GM19099 (cell line): Measurements from ENCODE around the gene ASAP2.

ENCODE experiments used
- POLR2A ChIP-seq: IDR thresholded peaks from 3 replicates; pipeline ENCODE4 v1.6.1; 2011; ENCODE audit warnings: low read depth; ENCODE audit not compliant: insufficient read length; ENCODE audit errors: extremely low read depth

ASAP2 gene

DNA sequence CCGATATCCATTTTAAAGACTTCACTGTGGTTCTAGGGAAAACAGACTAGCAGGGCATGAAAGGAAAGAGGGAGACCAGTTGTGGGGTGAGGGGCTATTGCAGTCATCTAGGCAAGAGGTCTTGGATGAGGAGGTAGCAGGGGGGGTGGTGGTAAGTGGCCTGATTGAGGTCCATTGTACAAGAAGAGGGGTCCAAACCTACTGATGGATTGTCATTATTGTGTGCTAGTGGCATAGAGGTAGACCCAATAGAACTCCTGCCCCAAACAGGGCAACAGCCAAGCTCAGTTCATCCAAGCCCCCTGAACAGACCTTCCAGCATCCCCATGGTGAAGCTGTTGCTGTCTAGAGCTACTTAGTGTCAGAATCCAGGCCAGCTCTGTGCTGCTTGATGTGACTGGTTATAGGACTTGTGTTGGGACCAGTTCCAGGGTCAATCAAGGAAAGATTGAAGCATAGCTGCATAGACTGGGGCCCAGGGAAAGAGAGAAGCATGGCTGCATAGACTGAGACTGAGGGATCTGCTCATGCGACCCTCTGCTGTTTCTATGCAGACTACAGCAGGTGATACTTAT, 7.0 kb downstream of the ASAP2 start:
- TF ChIP-seq POLR2A: no peak

DNA sequence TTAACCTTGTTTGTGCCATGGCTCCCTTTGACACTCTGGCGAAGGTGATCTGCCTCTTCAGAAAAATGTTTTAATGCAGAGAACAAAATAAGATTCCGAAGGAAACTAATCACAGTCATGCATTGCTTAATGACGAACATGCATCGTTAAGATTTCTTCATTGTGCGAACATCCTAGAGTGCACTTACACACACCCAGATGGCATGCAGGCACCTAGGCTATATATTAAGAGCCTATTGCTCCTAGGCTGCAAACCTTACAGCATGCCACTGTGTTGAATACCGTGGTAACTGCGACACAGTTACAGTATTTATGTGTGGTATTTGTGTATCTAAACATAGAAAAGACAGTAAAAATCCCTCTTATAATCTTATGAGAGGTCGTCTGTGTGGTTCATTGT, 8.3 kb downstream of the ASAP2 start:
- TF ChIP-seq POLR2A: no peak

DNA sequence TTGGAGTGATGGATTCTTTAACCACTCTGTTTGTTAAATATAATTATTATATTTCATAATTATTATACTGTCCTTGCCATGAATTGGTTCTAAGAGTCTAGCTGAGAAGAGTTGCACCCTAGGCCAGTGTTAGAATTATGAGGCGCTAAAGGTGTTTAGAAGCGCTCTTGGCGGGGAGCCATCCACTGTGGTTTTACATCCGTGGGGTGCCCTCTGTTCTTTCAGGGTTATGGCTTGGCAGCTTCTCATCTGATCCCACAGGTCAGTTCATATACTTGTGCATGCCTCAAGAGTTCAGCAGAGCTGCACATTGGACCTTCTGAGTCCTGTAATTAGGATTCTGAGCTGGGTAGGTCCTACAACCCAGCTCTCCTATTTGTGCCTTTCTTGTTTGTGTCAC, 9.1 kb downstream of the ASAP2 start:
- no peak for TF ChIP-seq POLR2A

DNA sequence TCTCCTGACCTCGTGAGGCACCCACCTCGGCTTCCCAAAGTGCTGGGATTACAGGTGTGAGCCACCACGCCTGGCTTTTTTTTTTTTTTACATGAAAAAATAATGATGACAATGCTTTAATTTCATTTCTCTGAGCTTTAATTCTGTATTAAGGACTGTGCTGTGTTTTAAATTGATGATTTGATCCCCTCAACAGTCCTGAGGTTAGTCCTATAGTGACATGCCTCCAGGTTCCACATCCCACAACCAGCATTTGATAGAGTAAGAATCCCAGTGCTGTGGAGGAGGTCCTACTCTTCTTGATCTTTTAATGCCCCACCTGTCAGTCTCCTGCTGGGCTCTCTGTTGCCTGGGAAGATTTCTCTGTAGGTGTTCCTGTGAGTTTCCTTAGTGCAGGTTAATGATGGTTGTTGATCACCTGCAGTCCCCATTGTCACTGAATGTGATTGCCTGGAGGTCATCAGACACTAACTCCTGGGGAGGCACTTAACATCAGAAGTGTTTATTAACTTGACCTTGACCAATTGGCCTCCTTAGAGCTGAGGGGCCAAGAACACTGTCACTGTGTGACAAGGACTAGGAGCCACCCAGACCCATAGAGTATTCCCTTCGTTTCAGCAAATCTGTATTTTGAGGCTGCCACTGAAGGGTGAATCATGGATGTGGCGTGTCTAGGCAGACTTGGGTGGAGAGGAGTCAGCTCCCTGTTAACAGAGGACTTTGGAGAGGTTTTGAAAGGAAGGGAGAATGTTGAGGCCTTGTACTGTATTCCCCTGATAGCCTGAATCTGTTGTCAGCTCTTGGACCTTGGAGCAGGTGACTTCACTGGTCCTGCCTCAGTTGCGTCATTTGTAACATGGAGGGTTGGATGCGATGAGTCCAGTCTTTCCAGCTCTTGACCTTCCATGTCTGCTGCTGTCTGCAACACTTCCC, 11.5 kb downstream of the ASAP2 start:
- TF ChIP-seq POLR2A: no peak

DNA sequence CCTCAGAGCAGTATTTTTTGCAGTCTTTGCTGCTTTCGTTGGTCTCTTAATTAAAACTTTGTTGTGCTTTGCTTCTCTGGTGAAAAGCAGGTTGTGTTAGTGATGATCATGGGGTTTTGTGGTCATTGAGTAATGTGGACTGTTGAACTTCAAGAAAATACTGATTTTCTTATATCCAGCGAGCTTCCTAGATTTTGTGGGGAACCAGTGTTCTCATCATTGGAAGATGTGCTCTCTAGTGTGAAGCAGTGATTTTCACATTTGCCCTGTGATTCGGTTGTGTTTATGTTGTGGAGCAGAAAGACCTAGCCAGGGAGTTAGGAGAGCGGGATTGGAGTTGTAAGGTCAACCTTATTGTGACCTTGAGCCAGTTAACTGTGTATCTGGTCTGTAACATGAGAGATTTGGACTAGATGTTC, 12.4 kb downstream of the ASAP2 start:
- no peak for TF ChIP-seq POLR2A

DNA sequence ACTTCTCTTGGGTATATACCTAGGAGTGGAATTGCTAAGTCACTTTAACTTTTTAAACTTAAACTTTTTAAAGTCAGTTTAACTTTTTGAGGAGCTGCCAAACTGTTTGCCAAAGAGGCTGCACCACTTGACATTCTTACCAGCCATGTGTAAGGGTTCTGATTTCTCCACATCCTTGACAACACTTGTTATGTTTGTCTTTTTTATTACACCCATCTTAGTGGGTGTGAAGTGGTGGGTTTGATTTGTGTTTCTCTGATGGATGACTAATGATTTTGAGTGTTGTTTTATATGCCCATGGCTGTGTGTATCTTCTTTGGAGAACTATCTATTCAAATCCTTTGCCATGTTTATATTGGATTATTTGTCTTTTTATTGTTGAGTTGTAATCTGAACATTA, 13.6 kb downstream of the ASAP2 start:
- TF ChIP-seq POLR2A: no peak

DNA sequence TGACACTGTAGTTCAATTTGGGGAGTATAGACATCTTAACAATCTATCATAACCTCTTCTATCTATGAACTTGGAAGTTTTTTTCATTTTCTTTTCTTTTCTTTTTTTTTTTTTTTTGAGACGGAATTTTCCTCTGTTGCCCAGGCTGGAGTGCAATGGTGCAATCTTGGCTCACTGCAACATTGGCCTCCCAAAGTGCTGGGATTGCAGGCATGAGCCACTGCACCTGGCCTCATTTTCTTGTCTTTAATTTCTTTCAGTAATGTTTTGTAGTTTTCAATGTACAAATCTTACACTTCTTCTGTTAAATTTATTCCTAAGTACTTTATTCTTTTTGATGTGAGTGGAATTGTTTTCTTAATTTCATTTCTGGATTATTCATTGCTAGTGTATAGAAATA, 14.6 kb downstream of the ASAP2 start:
- no peak for TF ChIP-seq POLR2A

DNA sequence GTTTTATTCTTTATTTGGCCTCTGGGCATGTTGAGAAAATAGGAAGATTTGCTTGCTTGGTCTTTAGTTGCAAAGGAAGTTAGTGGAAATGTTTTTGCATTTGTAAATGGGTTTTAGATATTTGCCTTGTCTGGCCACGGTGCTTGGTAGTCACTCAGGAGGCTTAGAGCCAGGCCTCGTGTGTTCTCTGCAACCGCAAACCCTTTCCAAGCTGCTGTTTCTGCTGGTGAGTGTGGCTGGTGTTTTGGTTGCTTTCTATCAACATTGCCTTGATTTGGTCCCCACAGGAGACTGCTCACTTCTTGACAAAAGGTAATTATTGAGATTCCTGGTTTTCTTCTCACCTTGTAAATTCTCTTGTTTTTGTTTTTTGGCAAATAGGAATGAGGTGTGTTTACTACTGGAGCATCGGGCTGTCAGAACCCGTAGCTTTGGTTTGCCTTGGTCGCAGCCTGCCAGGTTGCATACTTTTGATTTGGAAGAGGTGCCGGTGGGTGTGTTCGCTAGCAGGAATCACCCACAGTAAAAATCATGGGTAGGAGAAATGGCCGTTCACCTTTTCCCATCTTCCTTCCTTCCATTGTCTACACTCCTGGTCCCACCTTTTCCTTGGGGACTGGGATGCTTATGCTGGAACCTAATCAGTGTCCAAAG, 15.8 kb downstream of the ASAP2 start:
- no peak for TF ChIP-seq POLR2A

DNA sequence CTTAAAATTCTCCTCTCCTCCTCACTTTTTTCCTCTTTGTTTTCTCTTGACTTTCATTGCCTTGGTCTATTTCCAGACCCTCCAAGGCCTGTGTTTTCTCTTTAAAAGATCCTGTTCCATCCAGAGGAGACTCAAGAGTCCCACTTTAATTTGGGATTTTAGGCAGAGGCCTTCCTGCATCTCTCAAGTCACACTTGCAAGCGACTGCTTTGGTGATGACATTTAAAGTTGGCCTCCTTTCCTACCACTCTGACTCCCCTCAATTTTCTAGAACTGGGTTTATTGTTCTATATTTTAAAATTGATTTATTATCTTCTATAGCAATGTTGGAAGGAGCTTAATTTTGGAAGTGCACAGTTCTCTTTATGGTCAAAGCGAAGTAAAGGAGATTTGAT, 16.3 kb downstream of the ASAP2 start:
- no peak for TF ChIP-seq POLR2A

DNA sequence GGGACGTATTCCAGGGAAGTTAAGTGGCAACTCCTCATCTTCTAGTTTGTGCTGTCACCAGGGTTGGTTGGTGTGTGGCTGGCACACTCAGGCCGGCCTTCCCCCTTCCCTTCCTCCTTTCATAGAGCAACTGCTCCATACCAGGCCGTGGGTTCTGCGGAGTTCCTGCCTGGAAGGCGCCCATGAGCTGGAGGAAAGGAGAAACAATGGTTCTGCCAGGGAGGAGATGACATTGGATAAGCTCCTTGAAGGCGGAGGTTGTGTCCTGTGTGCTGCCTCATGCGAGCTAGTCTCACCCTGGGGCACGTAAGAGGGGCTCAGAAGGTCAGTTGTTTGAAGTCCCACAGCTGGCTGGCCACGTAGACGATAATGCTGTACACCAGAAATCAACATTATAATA, 19.2 kb downstream of the ASAP2 start:
- no peak for TF ChIP-seq POLR2A

DNA sequence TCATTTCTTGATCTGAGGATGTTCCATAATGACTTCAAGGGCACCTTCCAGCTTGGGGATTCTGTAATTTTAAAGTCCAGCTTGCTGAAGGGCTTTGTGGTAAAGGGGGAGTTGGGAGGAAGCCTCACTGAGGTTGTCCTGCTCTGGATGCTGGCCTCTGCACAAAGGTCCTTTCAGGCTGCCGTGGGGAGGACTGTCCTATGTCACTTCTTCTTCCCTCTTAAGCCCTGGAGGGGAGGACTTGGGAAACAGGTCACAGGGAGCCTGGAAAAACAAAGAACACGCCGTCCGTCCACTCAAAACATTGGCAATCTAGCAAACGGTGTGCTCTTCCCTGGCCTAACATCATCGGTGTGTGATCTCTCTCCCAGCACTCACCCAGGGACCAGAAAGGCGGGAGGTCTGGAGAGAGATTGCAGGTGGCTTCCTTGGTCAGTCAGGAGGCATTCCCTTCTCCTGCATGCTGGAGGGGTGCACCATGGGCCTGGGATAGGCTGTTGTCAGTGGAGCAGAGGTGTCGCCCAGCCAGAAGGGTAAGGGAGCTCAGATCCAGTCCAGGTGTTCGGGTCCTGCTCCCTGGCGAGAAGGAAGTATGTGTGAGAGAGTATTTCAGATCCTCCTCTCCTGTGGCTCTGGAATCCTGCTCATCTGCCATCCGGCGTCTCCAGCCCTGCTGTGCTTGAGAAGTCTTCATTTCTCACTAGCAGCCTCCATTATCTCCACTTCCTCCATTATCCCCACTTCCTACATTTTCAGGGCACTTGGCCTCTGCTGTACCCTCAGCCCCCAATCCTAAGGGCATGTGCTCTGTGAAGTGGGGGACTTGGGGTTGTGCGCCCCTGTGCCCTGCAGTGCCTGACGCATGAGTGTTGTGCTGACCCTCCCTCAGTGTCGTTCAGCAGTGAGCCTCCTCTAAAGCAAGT, 20.1 kb downstream of the ASAP2 start:
- TF ChIP-seq POLR2A: no peak

DNA sequence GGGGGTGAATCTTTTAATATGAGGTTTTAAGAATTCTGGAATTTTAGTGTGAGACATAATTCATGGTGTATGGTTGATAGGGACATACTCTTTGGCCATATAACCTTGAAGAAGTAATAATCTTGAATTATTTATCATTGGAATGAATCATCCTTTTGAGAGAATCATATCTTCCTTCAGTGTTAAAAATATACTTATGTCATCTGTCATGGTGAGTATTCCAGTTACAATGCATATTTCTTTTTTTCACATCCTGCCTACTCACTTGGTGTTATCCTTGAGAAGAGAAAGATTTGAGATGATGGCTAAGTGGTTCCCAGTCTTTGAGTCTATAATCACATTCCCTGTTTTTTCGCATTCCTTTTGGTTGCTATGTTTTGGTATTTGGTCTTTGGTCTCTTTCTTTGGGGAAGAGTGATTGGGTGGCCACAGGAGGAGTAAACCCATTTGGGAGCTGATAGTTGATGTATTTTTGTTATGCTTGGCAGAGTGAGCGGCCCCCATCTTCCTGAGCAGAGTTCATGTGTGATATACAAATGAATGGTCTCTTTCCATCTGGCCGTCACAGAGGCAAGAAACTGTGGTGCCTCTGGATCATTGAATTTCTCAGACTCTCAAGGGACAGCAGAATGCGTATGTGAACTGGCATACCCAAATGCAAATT, 21.6 kb downstream of the ASAP2 start:
- no peak for TF ChIP-seq POLR2A

DNA sequence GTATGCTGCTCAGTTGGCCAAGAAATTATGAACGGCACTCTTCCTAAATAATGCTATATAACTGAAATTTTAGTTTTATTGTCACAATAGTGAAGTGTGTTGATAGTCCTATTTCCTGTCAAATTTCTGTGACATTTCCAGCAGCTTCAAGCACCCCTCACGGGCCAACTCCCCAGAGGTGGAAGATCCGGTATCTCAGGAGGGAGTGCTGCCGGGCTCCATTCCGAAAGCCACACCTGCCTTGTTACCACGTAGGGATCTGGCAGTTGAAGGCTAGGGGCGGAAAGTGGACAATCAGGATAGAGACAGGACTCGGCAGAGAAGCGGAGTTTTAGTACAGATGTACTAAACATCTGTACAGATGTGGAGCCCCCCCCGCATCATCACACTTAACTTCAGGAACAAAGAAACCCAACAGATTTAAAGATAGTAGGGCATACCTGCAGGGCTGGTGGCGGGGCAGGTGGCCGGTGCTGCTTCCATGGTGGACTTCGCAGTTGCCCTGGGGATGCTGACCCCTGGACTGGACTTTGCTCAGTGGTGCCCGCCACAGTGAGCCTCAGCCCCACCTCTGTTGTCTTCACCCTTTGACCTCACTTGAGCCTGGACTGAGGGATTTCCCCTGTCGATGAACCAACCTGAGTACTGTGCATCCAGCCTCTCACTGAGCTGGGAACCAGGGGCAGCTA, 22.3 kb downstream of the ASAP2 start:
- no peak for TF ChIP-seq POLR2A

DNA sequence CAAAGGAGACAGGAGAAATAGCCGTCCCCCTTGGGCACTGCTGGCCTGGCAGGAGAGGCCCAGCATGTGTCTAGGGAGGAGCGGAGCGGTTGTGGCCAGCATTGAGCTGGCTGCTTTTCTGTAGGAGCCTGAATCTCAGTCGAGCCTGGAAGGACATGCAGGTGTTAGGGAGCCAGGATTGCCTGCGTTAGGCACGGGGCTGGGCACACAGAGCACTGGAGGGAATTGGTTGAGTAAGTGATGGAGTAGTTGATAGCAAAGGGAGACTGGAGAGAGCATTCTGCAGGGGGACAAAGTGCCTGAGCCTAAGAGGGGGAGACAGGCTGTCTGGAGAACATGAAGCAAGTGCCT, 22.8 kb downstream of the ASAP2 start:
- TF ChIP-seq POLR2A: no peak
